ENCODE data around the gene FAM131A. TPM values are rescaled to one million over a fixed set of nuclear protein-coding genes. Genes with fewer than 3 reads are reported as not detected.

Gene FAM131A
- total RNA-seq, 1 donor from 2014 or later = 24.4 TPM

GRCh38 chr3:184354754-184355153 is 17.4 kb downstream of the FAM131A start:
- DNase-seq (ENCODE audit: low spot score) = no peak

- DNase-seq (ENCODE audit: low spot score) = no peak
These were observed 18.1 kb downstream of the FAM131A start for GRCh38 chr3:184355261-184356040.

- no peak for DNase-seq (ENCODE audit: low spot score)
These were observed 20.1 kb downstream of the FAM131A start for GRCh38 chr3:184357248-184358123.

GRCh38 chr3:184358124-184358767 is 20.8 kb downstream of the FAM131A start:
- no peak for DNase-seq (ENCODE audit: low spot score)

- no peak for DNase-seq (ENCODE audit: low spot score)
These were observed 21.5 kb downstream of the FAM131A start for GRCh38 chr3:184358921-184359350.

GRCh38 chr3:184359610-184360009 is 22.2 kb downstream of the FAM131A start:
- DNase-seq (ENCODE audit: low spot score) = no peak

- no peak for DNase-seq (ENCODE audit: low spot score)
These were observed 22.9 kb downstream of the FAM131A start for GRCh38 chr3:184360070-184360928.

GRCh38 chr3:184360929-184361531 is 23.6 kb downstream of the FAM131A start:
- DNase-seq (ENCODE audit: low spot score) = no peak

GRCh38 chr3:184361532-184361931 is 24.1 kb downstream of the FAM131A start, which contains the start of the genes CLCN2 and POLR2H:
Gene CLCN2 (minus strand): TSS chr3:184361605. CDS start chr3:184361479, 126 bp downstream.
Gene POLR2H (plus strand): TSS chr3:184361710. CDS start chr3:184363493, 1,783 bp downstream.
- no peak for DNase-seq (ENCODE audit: low spot score)

GRCh38 chr3:184361932-184362667 is 24.7 kb downstream of the FAM131A start:
- DNase-seq (ENCODE audit: low spot score) = no peak

GRCh38 chr3:184362668-184363546 is 25.5 kb downstream of the FAM131A start:
- DNase-seq (ENCODE audit: low spot score) = peak; percentile 97

GRCh38 chr3:184366619-184367289 is 29.4 kb downstream of the FAM131A start:
- no peak for DNase-seq (ENCODE audit: low spot score)

GRCh38 chr3:184368116-184368515 is 30.7 kb downstream of the FAM131A start:
- DNase-seq (ENCODE audit: low spot score) = no peak

- DNase-seq (ENCODE audit: low spot score) = no peak
These were observed 31.3 kb downstream of the FAM131A start for GRCh38 chr3:184368586-184369183.

GRCh38 chr3:184371570-184372018 is 34.2 kb downstream of the FAM131A start:
- DNase-seq (ENCODE audit: low spot score) = no peak

GRCh38 chr3:184372296-184372821 is 35.0 kb downstream of the FAM131A start:
- DNase-seq (ENCODE audit: low spot score) = no peak

GRCh38 chr3:184372911-184373310 is 35.5 kb downstream of the FAM131A start:
- no peak for DNase-seq (ENCODE audit: low spot score)

Measured in mesenteric fat pad (tissue), 1 donor.